PC-3 (cell line): Measurements from ENCODE around the gene LMX1A. TPM values are rescaled to one million over a fixed set of nuclear protein-coding genes. Genes with fewer than 3 reads are reported as not detected.

Experiments
- ATAC-seq: fragments of 200-7000 bp; cut with Tn5 transposase; 2 replicates; pipeline ENCODE4 v1.9.1; 2020; ENCODE audit warnings: mild to moderate bottlenecking, moderate library complexity
- BruUV-seq: library from RNA; stranded (reverse); fragments of 400-500 nt; replicated peaks from 2 replicates; lab custom pipeline; 2021; lab: Mats Ljungman, UMichigan
- CTCF ChIA-PET: fragments of 300-600 bp; sonication (Branson Sonifier 250); formaldehyde crosslinking; loops from one replicate; lab custom pipeline; 2022; ENCODE audit warnings: antibody characterized with exemption; lab: Charles Lee
- POLR2A ChIA-PET: fragments of 300-600 bp; sonication (Branson Sonifier 250); formaldehyde crosslinking; loops from one replicate; lab custom pipeline; 2022; ENCODE audit warnings: antibody characterized with exemption; ENCODE audit not compliant: unreplicated experiment; lab: Charles Lee
- DNase-seq: peaks from one replicate; pipeline ENCODE4 v3.0.0-alpha.2; 2015
- H2AFZ ChIP-seq: fragments of 300-600 bp; sonication (generic); 2 replicates; pipeline ENCODE4 v1.6.0; 2016; ENCODE audit warnings: antibody characterized with exemption, low read length
- H3F3A ChIP-seq: fragments of 300-600 bp; sonication (generic); one replicate; pipeline ENCODE4 v1.6.0; 2017; ENCODE audit warnings: antibody characterized with exemption, low read length, control low read depth, mild to moderate bottlenecking; ENCODE audit not compliant: unreplicated experiment
- H3K27ac ChIP-seq: fragments of 300-600 bp; sonication (generic); 2 replicates; pipeline ENCODE4 v1.5.1; 2016; ENCODE audit warnings: mild to moderate bottlenecking, low read length
- H3K27me3 ChIP-seq: fragments of 300-600 bp; sonication (generic); 2 replicates; pipeline ENCODE4 v1.6.1; 2016; ENCODE audit warnings: low read length, mixed read lengths
- H3K36me3 ChIP-seq: fragments of 300-600 bp; sonication (generic); 2 replicates; pipeline ENCODE4 v1.6.1; 2016; ENCODE audit warnings: low read depth, mixed run types, low read length, mixed read lengths
- H3K4me1 ChIP-seq: fragments of 300-600 bp; sonication (generic); 2 replicates; pipeline ENCODE4 v1.5.1; 2016; ENCODE audit warnings: low read length; ENCODE audit not compliant: insufficient read depth
- H3K4me2 ChIP-seq: fragments of 300-600 bp; sonication (generic); 2 replicates; pipeline ENCODE4 v1.6.0; 2016; ENCODE audit warnings: low read length
- H3K4me3 ChIP-seq: fragments of 300-600 bp; sonication (generic); 2 replicates; pipeline ENCODE4 v1.5.1; 2016; ENCODE audit warnings: mild to moderate bottlenecking, low read length, mixed read lengths
- H3K79me2 ChIP-seq: fragments of 300-600 bp; sonication (generic); 2 replicates; pipeline ENCODE4 v1.6.1; 2017; ENCODE audit warnings: low read length, mixed read lengths
- H3K9ac ChIP-seq: fragments of 300-600 bp; sonication (generic); 2 replicates; pipeline ENCODE4 v1.6.0; 2016; ENCODE audit warnings: mild to moderate bottlenecking, low read length
- H3K9me2 ChIP-seq: fragments of 300-600 bp; sonication (generic); replicated peaks from 2 replicates; pipeline ENCODE4 v1.6.1; 2016; ENCODE audit warnings: mixed run types, low read length, mixed read lengths
- H3K9me3 ChIP-seq: fragments of 300-600 bp; sonication (generic); 2 replicates; pipeline ENCODE4 v1.6.1; 2016; ENCODE audit warnings: low read length, mixed read lengths
- H4K20me1 ChIP-seq: fragments of 300-600 bp; sonication (generic); 2 replicates; pipeline ENCODE4 v1.6.1; 2016; ENCODE audit warnings: low read length, mixed read lengths
- CTCF ChIP-seq: fragments of 300-600 bp; sonication (generic); conservative IDR thresholded peaks from 2 replicates; pipeline ENCODE4 v1.5.1; 2017; ENCODE audit warnings: antibody characterized with exemption, low read depth, mild to moderate bottlenecking, low read length
- EZH2 ChIP-seq: fragments of 300-600 bp; sonication (generic); IDR thresholded peaks from one replicate; pipeline ENCODE4 v1.6.1; 2017; ENCODE audit warnings: antibody characterized with exemption, mild to moderate bottlenecking, low read length; ENCODE audit not compliant: unreplicated experiment
- EZH2phosphoT487 ChIP-seq: fragments of 300-600 bp; sonication (generic); IDR thresholded peaks from 2 replicates; pipeline ENCODE4 v1.6.1; 2018; ENCODE audit warnings: mild to moderate bottlenecking, antibody characterized with exemption, low read length, borderline replicate concordance
- intact Hi-C: fragments of 100-400 bp; cut with micrococcal nuclease; formaldehyde crosslinking; loops from 2 replicates; pipeline ENCODE4 v1.9.0; 2023
- total RNA-seq: library from RNA; depleted of rRNA; stranded (reverse); fragments of >200 nt; gene quantifications from 2 replicates; pipeline ENCODE4 v1.2.3, GENCODE V29; 2014

The LMX1A gene
- total RNA-seq, 1 experiment from 2014 or later: not detected

- Histone ChIP-seq H3K27me3 (peaks cover 19% of the 10 kb centered on the region), H3K9me3 (no peaks in the 10 kb centered on the region), H4K20me1 (no peaks in the 10 kb centered on the region), H3F3A (no peaks in the 10 kb centered on the region), H3K79me2 (no peaks in the 10 kb centered on the region), H3K4me1 (peaks cover 11% of the 10 kb centered on the region), H3K4me2 (no peak overlapping the region), H3K9me2 (no peaks in the 10 kb centered on the region), H3K4me3 (no peak overlapping the region), H3K36me3 (no peaks in the 10 kb centered on the region), H3K9ac (no peak overlapping the region), H3K27ac (no peak overlapping the region), H2AFZ (no peak overlapping the region)
- intact Hi-C loops: no loop called here
- TF ChIP-seq CTCF (no peak), EZH2 (no peak), EZH2phosphoT487 (no peak)
- ATAC-seq: no peak
- ChIA-PET POLR2A (no interaction called here), CTCF (interaction anchor here (0.6 kb wide), 1 partner anchor 19 kb away, joined by 3 read pairs; no protein-coding TSS in a partner anchor)
- no peak for DNase-seq
- BruUV-seq: no TSS peak
Measured at GRCh38 chr1:165383599-165384405, 27.3 kb upstream of the LMX1A start.

GRCh38 chr1:165383067-165383466, 26.6 kb upstream of the LMX1A start:
- TF ChIP-seq EZH2 (no peak), EZH2phosphoT487 (no peak), CTCF (no peak)
- no peaks in the 10 kb centered on the region for H3K9me3 ChIP-seq
- H3K4me2 ChIP-seq: peak overlapping the region; percentile 11; the same call in 1 of the 2 replicates
- H3K4me3 ChIP-seq: no peak overlapping the region
- no peak overlapping the region for H2AFZ ChIP-seq
- peak; percentile 91 for ATAC-seq
- H3F3A ChIP-seq: no peaks in the 10 kb centered on the region
- BruUV-seq: no TSS peak
- H3K27me3 ChIP-seq: peaks cover 13% of the 10 kb centered on the region; the same call in 1 of the 2 replicates
- no peaks in the 10 kb centered on the region for H3K9me2 ChIP-seq
- H3K79me2 ChIP-seq: no peaks in the 10 kb centered on the region
- H3K36me3 ChIP-seq: no peaks in the 10 kb centered on the region
- no peaks in the 10 kb centered on the region for H4K20me1 ChIP-seq
- H3K9ac ChIP-seq: no peak overlapping the region
- peak overlapping the region; percentile 29; the same call in 1 of the 2 replicates for H3K27ac ChIP-seq
- POLR2A ChIA-PET: no interaction called here
- intact Hi-C loops: no loop called here
- peak; percentile 70 for DNase-seq
- peaks cover 11% of the 10 kb centered on the region for H3K4me1 ChIP-seq
- CTCF ChIA-PET: interaction anchor here (0.6 kb wide), 1 partner anchor 20 kb away, joined by 3 read pairs; no protein-coding TSS in a partner anchor
